HepG2 (cell line): Measurements from ENCODE around the gene ADH1C.

Source experiments
- BCL6 ChIP-seq: IDR thresholded peaks from 2 replicates; pipeline ENCODE4 v1.6.1; 2016; ENCODE audit warnings: missing genetic modification reagents, missing compliant biosample characterization
- CTCF ChIP-seq: sonication (generic); formaldehyde crosslinking; IDR thresholded peaks from 2 replicates; pipeline ENCODE4 v1.5.0; 2020; ENCODE audit warnings: mild to moderate bottlenecking, missing genetic modification reagents, moderate library complexity
- FOSL1 ChIP-seq: sonication (generic); formaldehyde crosslinking; IDR thresholded peaks from 2 replicates; pipeline ENCODE4 v1.9.0; 2021; ENCODE audit warnings: missing genetic modification reagents, borderline replicate concordance
- KDM5A ChIP-seq: fragments of 200-600 bp; sonication (generic); IDR thresholded peaks from 2 replicates; pipeline ENCODE4 v1.7.0; 2018; ENCODE audit warnings: antibody characterized with exemption, mild to moderate bottlenecking, low read length, borderline replicate concordance
- PBX3 ChIP-seq: sonication (generic); formaldehyde crosslinking; IDR thresholded peaks from 2 replicates; pipeline ENCODE4 v1.8.1; 2023; ENCODE audit warnings: missing genetic modification reagents, inconsistent platforms, borderline replicate concordance
- POLR2A ChIP-seq, 2 experiments: IDR thresholded peaks; 2 replicates each; pipeline ENCODE4 v1.6.1; 2011; ENCODE audit warnings: low read depth in 2 of 2, low read length in 2 of 2, mild to moderate bottlenecking in 1 of 2, moderate library complexity in 1 of 2; ENCODE audit not compliant: insufficient read depth in 1 of 2
- REST ChIP-seq, 2 experiments: IDR thresholded peaks; 2 replicates each; pipeline ENCODE4 v1.6.1; 2011 to 2012; ENCODE audit warnings: low read length in 2 of 2, borderline replicate concordance in 1 of 2, low read depth in 1 of 2, mild to moderate bottlenecking in 1 of 2, moderate library complexity in 1 of 2
- SIN3A ChIP-seq: IDR thresholded peaks from 2 replicates; pipeline ENCODE4 v1.6.1; 2011; ENCODE audit warnings: low read depth, mild to moderate bottlenecking, control low read depth, low read length, borderline replicate concordance
- YY1 ChIP-seq: IDR thresholded peaks from 2 replicates; pipeline ENCODE4 v1.6.1; 2011; ENCODE audit warnings: low read length, low read depth, moderate library complexity, mild to moderate bottlenecking; ENCODE audit not compliant: insufficient read depth, insufficient replicate concordance
- ZNF407 ChIP-seq: sonication (generic); formaldehyde crosslinking; IDR thresholded peaks from one replicate; pipeline ENCODE4 v1.5.1; 2020; ENCODE audit warnings: mild to moderate bottlenecking, missing genetic modification reagents; ENCODE audit errors: not compliant biosample characterization

- TF ChIP-seq BCL6 (CRISPR knock-in tag): no peak
- TF ChIP-seq KDM5A: no peak
- no peak for TF ChIP-seq POLR2A (IDR thresholded peaks at IDR 0.05; ENCODE audit: insufficient read depth in 1 of 2, low read depth in 2 of 2, low read length in 2 of 2)
- TF ChIP-seq SIN3A: no peak
- no peak for TF ChIP-seq ZNF407 (CRISPR knock-in tag)
- no peak for TF ChIP-seq PBX3
- TF ChIP-seq CTCF (CRISPR knock-in tag): no peak
- no peak for TF ChIP-seq YY1
- TF ChIP-seq FOSL1 (CRISPR knock-in tag): no peak
- TF ChIP-seq REST (IDR thresholded peaks at IDR 0.05; ENCODE audit: borderline replicate concordance in 1 of 2, low read depth in 1 of 2, low read length in 2 of 2): no peak
Measured at GRCh38 chr4:99305638-99306400, 46.7 kb downstream of the ADH1C start.
